ENCODE data around the gene SLC39A11. TPM values are rescaled to one million over a fixed set of nuclear protein-coding genes. Genes with fewer than 3 reads are reported as not detected.

SLC39A11 gene
- total RNA-seq, 1 experiment from 2014 or later: 18.9 TPM

GRCh38 chr17:72870367-72870985 lies 222.0 kb downstream of the SLC39A11 start (continued):
- TF ChIP-seq PRDM15 (CRISPR knock-in tag; IDR thresholded peaks at IDR 0.05) (no peak), GABPB1 (CRISPR knock-in tag; IDR thresholded peaks at IDR 0.05) (no peak), IRF2 (CRISPR knock-in tag; IDR thresholded peaks at IDR 0.05; ENCODE audit: borderline replicate concordance, low read depth) (no peak)

DNA sequence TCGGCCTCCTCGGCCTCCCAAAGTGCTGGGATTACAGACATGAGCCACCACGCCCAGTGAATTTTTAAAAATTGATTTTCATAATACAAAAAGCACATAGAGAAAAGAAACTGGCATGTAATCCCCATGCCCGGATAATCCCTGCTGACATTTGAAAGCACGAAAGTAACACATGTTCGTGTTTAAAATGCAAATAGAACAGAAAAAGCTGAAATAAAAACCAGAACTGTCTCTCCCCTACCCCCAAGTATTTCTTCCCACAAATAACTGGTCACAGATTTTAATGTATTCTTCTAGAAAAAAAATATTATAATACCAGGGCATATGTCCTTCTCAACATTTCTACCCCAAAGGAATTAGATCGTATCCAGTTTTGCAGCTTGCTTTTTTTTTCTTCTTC lies 222.9 kb downstream of the SLC39A11 start:
- H3K27ac Mint-ChIP-seq: no peak overlapping the region
- no peaks in the 10 kb centered on the region for H3K4me1 Mint-ChIP-seq
- H3K9me3 Mint-ChIP-seq: peaks cover 20% of the 10 kb centered on the region
- TF ChIP-seq, protein P1, sequence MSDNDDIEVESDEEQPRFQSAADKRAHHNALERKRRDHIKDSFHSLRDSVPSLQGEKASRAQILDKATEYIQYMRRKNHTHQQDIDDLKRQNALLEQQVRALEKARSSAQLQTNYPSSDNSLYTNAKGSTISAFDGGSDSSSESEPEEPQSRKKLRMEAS (CRISPR knock-in tag; IDR thresholded peaks at IDR 0.05): no peak
- TF ChIP-seq TCF7 (CRISPR knock-in tag; IDR thresholded peaks at IDR 0.05; ENCODE audit: low read depth): no peak
- TF ChIP-seq, protein P2, sequence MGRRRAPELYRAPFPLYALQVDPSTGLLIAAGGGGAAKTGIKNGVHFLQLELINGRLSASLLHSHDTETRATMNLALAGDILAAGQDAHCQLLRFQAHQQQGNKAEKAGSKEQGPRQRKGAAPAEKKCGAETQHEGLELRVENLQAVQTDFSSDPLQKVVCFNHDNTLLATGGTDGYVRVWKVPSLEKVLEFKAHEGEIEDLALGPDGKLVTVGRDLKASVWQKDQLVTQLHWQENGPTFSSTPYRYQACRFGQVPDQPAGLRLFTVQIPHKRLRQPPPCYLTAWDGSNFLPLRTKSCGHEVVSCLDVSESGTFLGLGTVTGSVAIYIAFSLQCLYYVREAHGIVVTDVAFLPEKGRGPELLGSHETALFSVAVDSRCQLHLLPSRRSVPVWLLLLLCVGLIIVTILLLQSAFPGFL (CRISPR knock-in tag; IDR thresholded peaks at IDR 0.05; ENCODE audit: borderline replicate concordance): no peak
- TF ChIP-seq, protein P3, sequence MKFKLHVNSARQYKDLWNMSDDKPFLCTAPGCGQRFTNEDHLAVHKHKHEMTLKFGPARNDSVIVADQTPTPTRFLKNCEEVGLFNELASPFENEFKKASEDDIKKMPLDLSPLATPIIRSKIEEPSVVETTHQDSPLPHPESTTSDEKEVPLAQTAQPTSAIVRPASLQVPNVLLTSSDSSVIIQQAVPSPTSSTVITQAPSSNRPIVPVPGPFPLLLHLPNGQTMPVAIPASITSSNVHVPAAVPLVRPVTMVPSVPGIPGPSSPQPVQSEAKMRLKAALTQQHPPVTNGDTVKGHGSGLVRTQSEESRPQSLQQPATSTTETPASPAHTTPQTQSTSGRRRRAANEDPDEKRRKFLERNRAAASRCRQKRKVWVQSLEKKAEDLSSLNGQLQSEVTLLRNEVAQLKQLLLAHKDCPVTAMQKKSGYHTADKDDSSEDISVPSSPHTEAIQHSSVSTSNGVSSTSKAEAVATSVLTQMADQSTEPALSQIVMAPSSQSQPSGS (CRISPR knock-in tag; IDR thresholded peaks at IDR 0.05; ENCODE audit: borderline replicate concordance, low read depth): no peak
- no peak for TF ChIP-seq USF2 (CRISPR knock-in tag; IDR thresholded peaks at IDR 0.05)
- TF ChIP-seq ZNF263 (CRISPR knock-in tag; IDR thresholded peaks at IDR 0.05; ENCODE audit: low read depth): no peak
- TF ChIP-seq, protein P4, sequence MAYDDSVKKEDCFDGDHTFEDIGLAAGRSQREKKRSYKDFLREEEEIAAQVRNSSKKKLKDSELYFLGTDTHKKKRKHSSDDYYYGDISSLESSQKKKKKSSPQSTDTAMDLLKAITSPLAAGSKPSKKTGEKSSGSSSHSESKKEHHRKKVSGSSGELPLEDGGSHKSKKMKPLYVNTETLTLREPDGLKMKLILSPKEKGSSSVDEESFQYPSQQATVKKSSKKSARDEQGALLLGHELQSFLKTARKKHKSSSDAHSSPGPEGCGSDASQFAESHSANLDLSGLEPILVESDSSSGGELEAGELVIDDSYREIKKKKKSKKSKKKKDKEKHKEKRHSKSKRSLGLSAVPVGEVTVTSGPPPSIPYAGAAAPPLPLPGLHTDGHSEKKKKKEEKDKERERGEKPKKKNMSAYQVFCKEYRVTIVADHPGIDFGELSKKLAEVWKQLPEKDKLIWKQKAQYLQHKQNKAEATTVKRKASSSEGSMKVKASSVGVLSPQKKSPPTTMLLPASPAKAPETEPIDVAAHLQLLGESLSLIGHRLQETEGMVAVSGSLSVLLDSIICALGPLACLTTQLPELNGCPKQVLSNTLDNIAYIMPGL (CRISPR knock-in tag; IDR thresholded peaks at IDR 0.05): no peak
- TF ChIP-seq MLX (CRISPR knock-in tag; IDR thresholded peaks at IDR 0.05): no peak
- TF ChIP-seq ZBTB21 (CRISPR knock-in tag; IDR thresholded peaks at IDR 0.05; ENCODE audit: borderline replicate concordance): no peak
- no peak overlapping the region for H3K4me3 Mint-ChIP-seq
- ATAC-seq (no peak), DNase-seq (ENCODE audit: low spot score) (no peak)
- POLR2A ChIA-PET: no interaction called here
- CTCF ChIA-PET: interaction anchor here (1.6 kb wide), 1 partner anchor 142 kb away, joined by 5 read pairs; no protein-coding TSS in a partner anchor
- peaks cover 16% of the 10 kb centered on the region for H3K36me3 Mint-ChIP-seq
- H3K27me3 Mint-ChIP-seq (ENCODE audit: low read depth): no peaks in the 10 kb centered on the region; the same call in 1 of the 2 replicates
